ENCODE results near the gene TMEM54. TPM values are rescaled to one million over a fixed set of nuclear protein-coding genes. Genes with fewer than 3 reads are reported as not detected.

Gene TMEM54
- total and polyA plus RNA-seq, 4 experiments from 2014 or later: not detected

DNA sequence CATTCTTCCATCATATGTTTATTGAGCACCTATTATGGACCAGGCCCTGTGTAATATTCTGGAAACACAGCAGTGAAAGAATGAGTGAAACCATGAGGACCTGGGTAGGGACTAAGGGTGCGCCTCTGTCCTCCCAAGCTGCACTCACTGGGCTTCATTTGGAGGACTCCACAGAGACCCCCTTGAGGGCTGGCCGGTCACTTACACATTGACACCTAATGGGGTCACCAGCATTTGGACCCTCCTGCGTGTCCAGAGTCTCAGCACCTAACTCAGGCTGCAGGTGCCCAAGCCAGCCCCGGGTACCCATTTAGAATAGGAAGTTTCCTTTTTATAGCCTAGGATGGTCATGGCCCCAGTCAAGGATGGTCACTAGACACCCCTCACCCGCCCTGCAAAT, 27.7 kb downstream of the TMEM54 start:
- H3K27ac ChIP-seq (ENCODE audit: low read depth, low read length): no peak overlapping the region
- H3K9me3 ChIP-seq (ENCODE audit: control insufficient read depth in 1 of 2, low read length in 2 of 2): no peaks in the 10 kb centered on the region
- Mint-ChIP-seq H3K27me3 (peaks cover 38 to 53% of the 10 kb centered on the region in 2 donors), H3K27ac (no peak overlapping the region), H3K4me1 (peaks cover 10 to 30% (median 17%) of the 10 kb centered on the region in 4 donors), H3K9me3 (peaks cover 0 to 2% (median 0%) of the 10 kb centered on the region in 8 donors), H3K4me3 (no peak overlapping the region), H3K36me3 (peaks cover 0 to 8% of the 10 kb centered on the region in 2 donors)
- ChIA-PET CTCF (ENCODE audit: partially characterized antibody) (interaction anchor here (0.6 to 4.7 kb wide), 7 partner anchors 8 to 354 kb away, joined by 3 to 41 read pairs (median 5); no protein-coding TSS in a partner anchor), POLR2A (ENCODE audit: partially characterized antibody) (no interaction called here)
- H3K4me3 ChIP-seq (ENCODE audit: low read length in 2 of 2): no peak overlapping the region
- intact Hi-C loops (cut with micrococcal nuclease): loop anchor here (2.0 to 5.0 kb wide), 2 partner anchors 101 to 473 kb away; no protein-coding TSS in a partner anchor
- DNase-seq: no peak
- H3K27me3 ChIP-seq (ENCODE audit: insufficient read depth, low read length): peaks cover 12% of the 10 kb centered on the region
- no peaks in the 10 kb centered on the region for H3K36me3 ChIP-seq (ENCODE audit: insufficient read depth, low read length)
- H3K4me1 ChIP-seq (ENCODE audit: insufficient read depth, low read length): peaks cover 10% of the 10 kb centered on the region

DNA sequence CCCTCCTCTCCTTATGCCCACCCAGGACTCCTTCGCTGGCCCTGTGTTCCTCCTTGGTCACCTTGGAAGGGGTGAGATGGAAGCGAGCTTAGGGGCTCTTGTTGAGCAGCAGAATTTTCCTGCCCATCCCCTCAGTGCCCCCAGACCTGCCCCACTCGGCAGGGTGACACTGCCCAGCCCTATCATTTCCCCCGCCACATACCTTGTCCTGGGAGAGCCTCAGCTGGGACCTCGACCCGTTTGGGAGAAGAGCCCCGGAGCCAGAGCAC, 29.1 kb downstream of the TMEM54 start:
- no peaks in the 10 kb centered on the region for H3K9me3 ChIP-seq (ENCODE audit: control insufficient read depth in 1 of 2, low read length in 2 of 2)
- Mint-ChIP-seq H3K4me1 (peaks cover 10 to 30% (median 17%) of the 10 kb centered on the region in 4 donors), H3K36me3 (peaks cover 0 to 15% of the 10 kb centered on the region in 2 donors), H3K9me3 (peaks cover 0 to 2% (median 0%) of the 10 kb centered on the region in 8 donors), H3K27me3 (peaks cover 37 to 46% of the 10 kb centered on the region in 2 donors), H3K4me3 (no peak overlapping the region), H3K27ac (no peak overlapping the region)
- H3K27me3 ChIP-seq (ENCODE audit: insufficient read depth, low read length): peaks cover 12% of the 10 kb centered on the region
- no peak for DNase-seq
- intact Hi-C loops (cut with micrococcal nuclease): loop anchor here (2.0 to 5.0 kb wide), 2 partner anchors 100 to 471 kb away; no protein-coding TSS in a partner anchor
- POLR2A ChIA-PET (ENCODE audit: partially characterized antibody): no interaction called here
- no peak overlapping the region for H3K27ac ChIP-seq (ENCODE audit: low read depth, low read length)
- H3K36me3 ChIP-seq (ENCODE audit: insufficient read depth, low read length): no peaks in the 10 kb centered on the region
- peaks cover 10% of the 10 kb centered on the region for H3K4me1 ChIP-seq (ENCODE audit: insufficient read depth, low read length)
- CTCF ChIA-PET (ENCODE audit: partially characterized antibody): interaction anchor here (0.5 to 2.0 kb wide), 12 partner anchors 9 to 163 kb away, joined by 3 to 19 read pairs (median 3); no protein-coding TSS in a partner anchor
- no peak overlapping the region for H3K4me3 ChIP-seq (ENCODE audit: low read length in 2 of 2)

DNA sequence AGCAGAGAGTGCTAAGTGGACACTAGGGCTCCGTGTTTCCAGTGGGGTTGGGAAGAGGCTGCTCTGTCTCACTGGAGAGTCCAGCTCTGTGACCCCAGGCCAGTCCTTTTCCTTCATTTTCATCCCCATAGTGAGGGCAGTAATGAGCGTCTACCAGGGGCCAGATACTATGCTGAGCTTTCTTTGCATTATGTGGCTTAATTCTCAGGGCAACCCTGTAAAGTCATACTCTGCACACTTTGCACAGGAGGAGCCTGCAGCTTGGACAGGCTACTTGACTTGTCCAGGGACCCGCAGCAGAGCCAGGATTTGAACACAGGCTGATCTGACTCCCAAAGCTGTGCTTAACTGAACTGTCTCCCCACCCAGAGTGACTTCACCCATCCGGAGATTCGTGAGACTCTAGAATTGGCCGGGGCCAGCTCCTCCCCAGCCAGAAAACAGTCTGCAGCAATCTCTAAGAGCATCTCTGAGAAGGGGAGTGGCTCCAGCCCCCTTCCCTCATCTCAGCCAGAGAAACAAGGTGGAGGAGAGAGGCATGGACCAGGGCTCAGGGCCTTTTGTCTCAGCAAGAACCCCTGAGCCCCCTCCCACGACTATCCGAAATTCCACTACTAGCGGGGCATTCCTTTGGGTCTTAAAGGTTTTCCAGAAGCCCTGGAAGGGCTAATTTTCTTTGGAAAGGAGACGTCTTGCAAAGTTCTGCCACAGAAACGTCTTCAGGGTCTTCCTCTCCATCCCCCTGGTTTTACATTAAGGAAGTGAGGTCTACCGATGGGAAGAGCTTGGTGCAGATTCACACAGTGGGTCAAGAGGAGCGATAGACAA, 29.6 kb downstream of the TMEM54 start:
- Mint-ChIP-seq H3K27me3 (peaks cover 37 to 43% of the 10 kb centered on the region in 2 donors), H3K4me1 (peaks cover 10 to 29% (median 17%) of the 10 kb centered on the region in 4 donors), H3K36me3 (peaks cover 0 to 16% of the 10 kb centered on the region in 2 donors), H3K9me3 (peaks cover 0 to 2% (median 0%) of the 10 kb centered on the region in 8 donors), H3K27ac (peak overlapping the region in 1 of 7 donors; percentile 30), H3K4me3 (peak overlapping the region in 7 of 8 donors; percentile 50 to 74 (median 68))
- ChIA-PET POLR2A (ENCODE audit: partially characterized antibody) (no interaction called here), CTCF (ENCODE audit: partially characterized antibody) (interaction anchor here (0.5 to 2.0 kb wide), 11 partner anchors 8 to 162 kb away, joined by 3 to 19 read pairs (median 3); no protein-coding TSS in a partner anchor)
- H3K36me3 ChIP-seq (ENCODE audit: insufficient read depth, low read length): no peaks in the 10 kb centered on the region
- DNase-seq: no peak
- intact Hi-C loops (cut with micrococcal nuclease): loop anchor here (2.0 to 5.0 kb wide), 2 partner anchors 99 to 471 kb away; no protein-coding TSS in a partner anchor
- no peak overlapping the region for H3K4me3 ChIP-seq (ENCODE audit: low read length in 2 of 2)
- H3K4me1 ChIP-seq (ENCODE audit: insufficient read depth, low read length): peaks cover 7% of the 10 kb centered on the region
- H3K9me3 ChIP-seq (ENCODE audit: control insufficient read depth in 1 of 2, low read length in 2 of 2): no peaks in the 10 kb centered on the region
- H3K27ac ChIP-seq (ENCODE audit: low read depth, low read length): no peak overlapping the region
- H3K27me3 ChIP-seq (ENCODE audit: insufficient read depth, low read length): peaks cover 12% of the 10 kb centered on the region

DNA sequence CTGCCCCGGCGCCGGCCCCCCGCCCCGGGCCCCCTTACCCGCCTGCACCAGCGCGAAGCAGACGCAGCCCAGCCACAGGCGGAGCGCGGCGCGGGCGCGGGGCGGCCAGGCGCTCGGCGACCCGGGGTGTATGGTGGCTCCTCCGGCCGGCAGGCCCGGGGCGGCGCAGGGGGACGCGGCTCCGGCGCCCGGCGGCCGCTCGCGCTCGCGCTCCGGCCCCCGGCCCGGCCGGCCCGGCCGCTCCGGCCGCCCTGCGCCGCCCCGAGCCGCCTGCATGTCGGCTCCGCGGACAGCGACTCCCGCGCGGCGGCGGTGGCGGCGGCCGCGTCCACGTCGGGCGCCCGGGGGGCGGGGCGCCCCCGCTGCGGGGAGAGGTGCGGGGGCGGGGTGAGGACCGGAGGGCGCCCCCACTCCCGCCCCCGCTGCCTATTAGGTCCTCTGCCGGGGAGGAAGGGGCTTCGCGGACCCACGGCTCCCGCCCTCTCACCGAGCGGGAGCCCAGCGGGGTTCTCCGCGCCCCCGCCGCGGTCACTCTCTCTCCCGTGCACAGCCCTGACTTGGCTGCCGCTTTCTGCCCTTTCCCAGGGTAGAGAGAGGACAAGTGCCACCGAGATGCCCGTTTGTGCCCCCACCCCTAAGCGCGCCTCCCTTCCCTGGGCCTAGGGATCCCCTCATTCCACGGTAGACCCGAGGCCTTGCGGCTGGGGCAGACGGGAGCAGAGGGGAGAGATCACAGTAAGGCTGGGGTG, 30.4 kb downstream of the TMEM54 start, which contains the start of gene FNDC5:
FNDC5 (minus strand) TSS at position 298 of the 749 bp plus-strand sequence.
- H3K27ac Mint-ChIP-seq: peak within 1 kb of the TSS in 1 of 7 donors; percentile 42

DNA sequence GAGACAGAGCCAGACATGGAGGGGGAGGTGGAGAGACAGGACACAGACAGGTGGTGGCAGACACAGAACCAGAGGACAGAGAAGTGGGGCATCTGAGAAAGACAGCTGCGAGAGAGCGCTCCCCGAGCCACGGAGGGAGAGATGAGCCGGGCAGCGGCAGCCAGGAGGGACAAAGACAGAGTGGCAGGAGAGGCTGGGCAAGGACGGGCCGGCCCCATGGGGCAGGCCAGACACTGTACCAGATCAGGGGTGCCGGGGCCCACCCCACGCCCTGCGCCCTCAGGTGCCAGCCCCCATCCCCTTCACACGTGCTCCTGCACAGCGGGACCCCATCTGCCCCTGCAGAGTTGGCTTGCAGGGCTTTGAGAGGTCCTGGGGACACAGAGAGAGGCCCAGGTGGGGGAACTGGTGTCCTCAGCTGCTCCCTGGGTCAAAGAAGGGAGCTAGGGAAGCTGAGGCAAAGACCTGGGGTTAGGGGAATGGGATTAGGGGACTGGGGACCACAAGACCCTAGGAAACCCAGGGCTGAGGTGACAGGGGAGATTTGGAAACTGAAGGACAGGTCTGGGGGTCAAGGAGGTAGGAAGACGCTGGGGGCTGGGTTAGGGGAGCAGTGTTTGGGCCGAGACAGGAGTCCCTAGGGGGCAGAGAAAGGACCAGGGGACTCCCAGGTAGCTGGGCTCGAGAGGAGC, 31.1 kb downstream of the TMEM54 start:
- intact Hi-C loops (cut with micrococcal nuclease): loop anchor here (5.0 kb wide), 1 partner anchor 98 kb away; no protein-coding TSS in a partner anchor
- H3K4me1 ChIP-seq (ENCODE audit: insufficient read depth, low read length): peaks cover 4% of the 10 kb centered on the region
- peaks cover 10 to 24% (median 17%) of the 10 kb centered on the region in 4 donors for H3K4me1 Mint-ChIP-seq
- H3K4me3 Mint-ChIP-seq: peak overlapping the region; percentile 67 to 77 (median 76)
- no peaks in the 10 kb centered on the region for H3K9me3 ChIP-seq (ENCODE audit: control insufficient read depth in 1 of 2, low read length in 2 of 2)
- H3K27me3 Mint-ChIP-seq: peaks cover 32 to 34% of the 10 kb centered on the region in 2 donors
- no peak overlapping the region for H3K4me3 ChIP-seq (ENCODE audit: low read length in 2 of 2)
- no peak for DNase-seq
- no peak overlapping the region for H3K27ac ChIP-seq (ENCODE audit: low read depth, low read length)
- ChIA-PET CTCF (ENCODE audit: partially characterized antibody) (no interaction called here), POLR2A (ENCODE audit: partially characterized antibody) (no interaction called here)
- H3K9me3 Mint-ChIP-seq: peaks cover 0 to 2% (median 0%) of the 10 kb centered on the region in 8 donors
- peaks cover 5 to 19% of the 10 kb centered on the region in 2 donors for H3K36me3 Mint-ChIP-seq
- peak overlapping the region in 1 of 7 donors; percentile 42 for H3K27ac Mint-ChIP-seq
- peaks cover 12% of the 10 kb centered on the region for H3K27me3 ChIP-seq (ENCODE audit: insufficient read depth, low read length)
- no peaks in the 10 kb centered on the region for H3K36me3 ChIP-seq (ENCODE audit: insufficient read depth, low read length)

More for the DNA sequence above, 30.4 kb downstream of the TMEM54 start, which contains the start of gene FNDC5:
- Mint-ChIP-seq H3K27me3 (peaks cover 37 to 41% of the 10 kb centered on the region in 2 donors), H3K4me1 (peaks cover 10 to 24% (median 17%) of the 10 kb centered on the region in 4 donors), H3K9me3 (peaks cover 0 to 2% (median 0%) of the 10 kb centered on the region in 8 donors), H3K36me3 (peaks cover 5 to 19% of the 10 kb centered on the region in 2 donors), H3K4me3 (peak within 1 kb of the TSS; percentile 67 to 77 (median 76))
- ChIA-PET POLR2A (ENCODE audit: partially characterized antibody) (no interaction called here), CTCF (ENCODE audit: partially characterized antibody) (interaction anchor here (1.1 to 1.8 kb wide), 6 partner anchors 8 to 162 kb away, joined by 3 to 19 read pairs (median 3); no protein-coding TSS in a partner anchor)
- H3K27ac ChIP-seq (ENCODE audit: low read depth, low read length): no peak within 1 kb of the TSS
- peaks cover 12% of the 10 kb centered on the region for H3K27me3 ChIP-seq (ENCODE audit: insufficient read depth, low read length)
- intact Hi-C loops (cut with micrococcal nuclease): loop anchor here (5.0 kb wide), 1 partner anchor 98 kb away; no protein-coding TSS in a partner anchor
- DNase-seq: no peak
- H3K9me3 ChIP-seq (ENCODE audit: control insufficient read depth in 1 of 2, low read length in 2 of 2): no peaks in the 10 kb centered on the region
- H3K4me3 ChIP-seq (ENCODE audit: low read length in 2 of 2): no peak within 1 kb of the TSS
- H3K4me1 ChIP-seq (ENCODE audit: insufficient read depth, low read length): peaks cover 4% of the 10 kb centered on the region
- no peaks in the 10 kb centered on the region for H3K36me3 ChIP-seq (ENCODE audit: insufficient read depth, low read length)

DNA sequence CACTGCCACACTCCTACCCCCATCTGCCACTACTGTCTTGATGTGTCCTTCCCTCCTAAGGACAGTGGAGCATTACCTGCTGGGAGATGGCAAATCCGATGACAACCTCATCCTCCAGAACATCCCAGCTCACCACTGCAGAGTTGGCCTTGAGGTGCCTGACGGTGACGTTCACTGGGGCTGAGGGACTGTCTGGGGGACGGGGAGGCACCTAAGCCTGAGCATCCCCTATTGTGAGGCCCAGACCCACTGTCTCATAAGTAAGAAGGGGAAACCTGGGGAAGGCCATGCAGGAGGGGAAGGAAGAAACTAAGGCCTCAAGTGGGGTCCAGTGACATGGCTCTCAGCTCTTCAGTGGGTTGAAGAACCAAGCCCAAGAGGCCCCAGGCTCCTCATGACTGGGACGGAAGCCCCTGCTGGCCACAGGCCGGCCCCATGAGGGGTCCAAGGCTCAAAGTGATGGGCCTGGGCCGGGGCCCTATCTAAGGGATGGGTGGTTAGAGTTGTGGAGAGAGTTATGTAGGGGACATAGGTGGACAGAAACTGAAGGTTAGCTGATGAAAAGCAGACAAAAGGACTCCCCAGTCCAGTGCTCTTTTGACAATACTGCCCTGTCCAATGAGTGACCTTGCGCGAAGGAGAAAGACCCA, 32.3 kb downstream of the TMEM54 start:
- Histone ChIP-seq H3K36me3 (ENCODE audit: insufficient read depth, low read length) (no peaks in the 10 kb centered on the region), H3K27ac (ENCODE audit: low read depth, low read length) (no peak overlapping the region), H3K9me3 (ENCODE audit: control insufficient read depth in 1 of 2, low read length in 2 of 2) (no peaks in the 10 kb centered on the region), H3K27me3 (ENCODE audit: insufficient read depth, low read length) (peaks cover 12% of the 10 kb centered on the region), H3K4me1 (ENCODE audit: insufficient read depth, low read length) (peaks cover 4% of the 10 kb centered on the region), H3K4me3 (ENCODE audit: low read length in 2 of 2) (no peak overlapping the region)
- H3K9me3 Mint-ChIP-seq: peaks cover 0 to 2% (median 0%) of the 10 kb centered on the region in 8 donors
- H3K27ac Mint-ChIP-seq: no peak overlapping the region
- peaks cover 13 to 26% of the 10 kb centered on the region in 2 donors for H3K36me3 Mint-ChIP-seq
- DNase-seq: no peak
- H3K4me1 Mint-ChIP-seq: peaks cover 10 to 24% (median 17%) of the 10 kb centered on the region in 4 donors
- peaks cover 25 to 29% of the 10 kb centered on the region in 2 donors for H3K27me3 Mint-ChIP-seq
- POLR2A ChIA-PET (ENCODE audit: partially characterized antibody): no interaction called here
- CTCF ChIA-PET (ENCODE audit: partially characterized antibody): no interaction called here
- intact Hi-C loops (cut with micrococcal nuclease): no loop called here
- H3K4me3 Mint-ChIP-seq: peak overlapping the region in 5 of 8 donors; percentile 7 to 74 (median 44)
